GM12801 (cell line): Measurements from ENCODE around the gene RPS6KL1.

Experiments used
- CTCF ChIP-seq: IDR thresholded peaks from one replicate; pipeline ENCODE4 v1.5.1; 2011; ENCODE audit warnings: control low read depth; ENCODE audit not compliant: insufficient read length; ENCODE audit errors: extremely low read depth

The RPS6KL1 gene

GRCh38 chr14:74888164-74889158, 34.6 kb downstream of the RPS6KL1 start:
- no peak for TF ChIP-seq CTCF

- no peak for TF ChIP-seq CTCF
Observed at GRCh38 chr14:74886001-74886400, 37.1 kb downstream of the RPS6KL1 start.

- TF ChIP-seq CTCF: no peak
Observed at GRCh38 chr14:74882103-74882920, 40.7 kb downstream of the RPS6KL1 start.

- TF ChIP-seq CTCF: no peak
Observed at GRCh38 chr14:74881431-74882102, 41.5 kb downstream of the RPS6KL1 start, which contains the start of gene DLST. DLST (plus strand) TSS chr14:74881916; CDS start chr14:74881954, 38 bp downstream.

GRCh38 chr14:74879427-74880182, 43.5 kb downstream of the RPS6KL1 start:
- no peak for TF ChIP-seq CTCF

- TF ChIP-seq CTCF: no peak
Observed at GRCh38 chr14:74875941-74876913, 46.8 kb downstream of the RPS6KL1 start, which contains the start of gene PROX2. PROX2 (minus strand) TSS chr14:74876145; CDS start chr14:74863834, 12,311 bp downstream.
